NCI-H345 treated with DMSO at 0.1 percent for 48 hours (cell line): ENCODE data around the gene NOS1.
"Not testable (repeated sequence)": the region's sequence is repeated elsewhere in the genome, so short reads cannot be mapped to it uniquely, and the experiment has no call there.

Experiments used
- DNase-seq: peaks from one replicate; lab custom pipeline; 2025; ENCODE audit not compliant: unreplicated experiment; lab: John Stamatoyannopoulos, UW

NOS1 gene

DNA sequence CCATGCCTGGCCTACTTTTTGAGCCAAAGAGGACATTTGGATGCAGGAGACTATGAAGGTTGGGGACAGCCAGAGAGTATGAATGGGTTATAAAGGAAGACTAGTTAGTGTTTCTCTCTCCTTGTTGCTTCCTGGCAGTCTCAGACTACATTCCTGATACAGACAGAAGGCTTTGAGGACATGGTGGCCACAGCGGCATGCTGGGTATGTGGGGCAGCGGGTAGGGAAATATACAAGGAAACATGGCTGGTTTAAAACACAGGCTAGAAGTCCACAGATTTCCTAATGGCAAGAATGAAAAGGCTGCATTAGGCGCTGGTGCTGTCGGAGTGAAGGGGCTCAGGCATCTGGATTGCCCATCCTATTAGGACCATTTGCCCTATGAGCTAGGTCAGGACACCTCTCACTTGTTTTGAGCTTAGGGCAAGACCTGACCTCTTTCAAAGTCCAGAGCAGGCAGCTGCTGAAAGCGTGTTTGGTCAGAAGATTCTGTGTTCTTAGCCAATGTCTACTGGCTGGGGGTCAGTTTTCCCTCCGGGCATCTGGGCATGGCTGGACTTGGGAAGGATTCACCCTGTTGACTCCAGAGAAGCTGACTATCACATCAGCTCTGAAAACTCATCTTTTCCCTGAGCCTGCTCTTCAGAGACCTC lies 151.0 kb downstream of the NOS1 start:
- no peak for DNase-seq

DNA sequence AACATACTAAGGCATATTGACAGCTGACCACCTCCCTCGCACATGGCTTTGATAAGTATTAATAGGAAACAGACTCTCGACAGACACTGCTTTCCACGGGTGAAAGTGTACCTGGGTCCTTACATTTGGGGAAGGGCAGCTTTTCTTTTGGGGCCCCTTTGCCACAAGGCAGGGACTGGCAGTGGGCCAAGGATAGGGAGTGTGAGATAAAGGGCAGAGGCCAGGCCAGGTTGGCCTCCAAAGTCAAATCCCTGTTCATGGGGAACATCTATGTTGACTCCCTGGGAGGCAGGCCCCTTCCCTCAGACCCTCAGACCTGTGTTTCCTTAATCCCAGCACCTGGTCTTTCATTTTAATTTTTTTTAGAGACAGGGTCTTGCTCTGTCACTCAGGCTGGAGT lies 151.8 kb downstream of the NOS1 start:
- DNase-seq, result no peak

DNA sequence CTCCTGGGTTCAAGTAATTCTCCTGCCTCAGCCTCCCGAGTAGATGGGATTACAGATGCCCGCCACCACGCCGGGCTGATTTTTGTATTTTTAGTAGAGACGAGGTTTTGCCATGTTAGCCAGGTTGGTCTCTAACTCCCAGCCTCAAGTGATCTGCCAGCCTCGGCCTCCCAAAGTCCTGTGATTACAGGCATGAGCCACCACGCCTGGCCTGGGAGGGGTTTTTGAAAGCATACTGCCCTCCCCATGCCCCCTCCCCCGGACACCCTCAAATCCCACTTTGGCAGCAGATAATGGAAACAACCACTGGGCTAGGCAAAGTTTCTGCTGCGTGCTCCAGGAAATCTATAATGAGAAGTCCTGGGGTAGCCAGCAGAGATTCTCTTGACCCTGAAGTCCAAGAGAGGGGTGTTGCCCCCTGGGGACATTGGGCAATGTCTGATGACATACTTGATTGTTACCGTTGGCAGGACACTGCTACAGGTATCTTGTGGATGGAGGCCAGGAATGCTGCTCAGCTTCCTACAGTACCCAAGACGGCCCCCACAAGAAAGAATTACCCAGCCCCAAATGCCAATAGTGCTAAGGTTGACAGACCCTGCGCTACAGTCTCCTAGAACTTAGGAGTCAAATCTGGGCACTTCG lies 152.5 kb downstream of the NOS1 start:
- no peak for DNase-seq

DNA sequence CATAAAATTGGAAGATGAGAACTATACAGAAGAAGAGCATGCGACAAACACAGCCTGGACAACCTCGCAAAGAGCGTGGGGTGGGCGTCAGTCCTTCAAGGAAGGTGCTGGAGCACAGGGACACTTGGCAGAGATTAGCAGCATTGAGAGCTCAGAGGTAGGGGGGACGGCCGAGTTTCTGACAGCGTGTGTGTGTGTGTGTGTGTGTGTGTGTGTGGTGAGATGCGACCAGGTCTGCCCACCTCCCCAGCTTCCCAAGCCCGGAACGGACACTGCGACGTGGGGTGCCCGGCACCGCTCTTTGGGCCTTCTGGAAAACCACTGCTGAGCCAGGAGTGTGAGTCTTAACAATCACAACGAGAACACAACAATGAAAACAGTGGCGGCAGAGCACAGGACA lies 153.2 kb downstream of the NOS1 start:
- no peak for DNase-seq

DNA sequence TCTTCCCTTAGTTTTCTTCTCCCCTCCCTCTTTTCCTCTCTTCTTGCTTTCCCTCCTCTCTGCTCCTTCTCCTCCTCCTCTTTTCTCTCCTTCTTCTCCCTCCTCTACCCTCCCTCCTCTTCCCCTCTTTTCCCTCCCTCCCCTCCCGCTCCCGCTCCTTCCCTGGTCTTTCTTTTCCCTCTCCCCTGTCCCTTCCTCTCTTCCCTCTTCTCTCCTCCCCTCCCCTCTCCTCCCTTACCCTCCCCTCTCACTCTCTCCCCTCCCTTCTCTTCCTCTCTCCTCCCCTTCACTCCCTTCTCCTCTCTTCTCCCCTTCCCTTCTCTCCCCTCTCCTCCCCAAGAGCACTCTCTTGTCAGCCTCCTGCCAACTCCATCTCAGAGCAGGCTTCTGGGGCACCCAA lies 153.8 kb downstream of the NOS1 start:
- DNase-seq, result no peak

DNA sequence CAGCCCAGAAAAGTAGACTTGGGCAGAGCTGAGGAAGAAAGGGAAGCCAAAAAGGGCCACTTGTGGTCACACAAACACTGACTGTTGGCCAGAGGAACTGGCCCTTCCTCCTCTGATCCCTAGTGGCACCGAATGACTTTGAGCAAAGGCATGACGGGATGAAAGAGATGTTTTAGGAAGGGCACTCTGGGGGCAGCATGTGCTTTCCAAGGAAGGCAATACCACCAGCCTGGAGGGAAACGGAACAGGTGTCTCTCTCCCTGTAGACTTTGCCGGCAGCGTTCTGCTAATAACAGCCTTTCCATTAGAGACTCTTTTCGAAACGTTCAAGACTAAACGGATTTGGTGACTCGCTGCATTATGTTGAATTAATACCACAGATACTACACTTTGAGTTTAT lies 158.9 kb downstream of the NOS1 start:
- no peak for DNase-seq

DNA sequence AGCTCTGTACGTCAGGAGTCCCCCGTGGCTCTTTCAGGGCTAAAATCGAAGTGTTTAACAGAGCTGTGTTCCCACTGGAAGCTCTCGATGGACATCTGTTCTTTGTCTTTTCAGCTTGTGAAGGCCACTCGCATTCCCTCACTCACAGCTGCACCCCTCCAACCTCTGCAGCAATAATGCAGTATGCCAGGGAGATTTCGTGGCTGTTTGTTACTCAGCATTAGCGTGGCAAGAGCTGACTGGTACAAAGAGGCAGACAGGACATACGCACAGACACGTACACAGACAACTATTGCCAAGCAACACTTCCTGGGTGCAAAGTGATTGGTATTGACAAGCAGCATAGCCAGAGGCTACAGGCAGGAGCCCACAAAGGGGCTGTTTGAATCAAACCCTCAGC lies 159.4 kb downstream of the NOS1 start:
- no peak for DNase-seq

DNA sequence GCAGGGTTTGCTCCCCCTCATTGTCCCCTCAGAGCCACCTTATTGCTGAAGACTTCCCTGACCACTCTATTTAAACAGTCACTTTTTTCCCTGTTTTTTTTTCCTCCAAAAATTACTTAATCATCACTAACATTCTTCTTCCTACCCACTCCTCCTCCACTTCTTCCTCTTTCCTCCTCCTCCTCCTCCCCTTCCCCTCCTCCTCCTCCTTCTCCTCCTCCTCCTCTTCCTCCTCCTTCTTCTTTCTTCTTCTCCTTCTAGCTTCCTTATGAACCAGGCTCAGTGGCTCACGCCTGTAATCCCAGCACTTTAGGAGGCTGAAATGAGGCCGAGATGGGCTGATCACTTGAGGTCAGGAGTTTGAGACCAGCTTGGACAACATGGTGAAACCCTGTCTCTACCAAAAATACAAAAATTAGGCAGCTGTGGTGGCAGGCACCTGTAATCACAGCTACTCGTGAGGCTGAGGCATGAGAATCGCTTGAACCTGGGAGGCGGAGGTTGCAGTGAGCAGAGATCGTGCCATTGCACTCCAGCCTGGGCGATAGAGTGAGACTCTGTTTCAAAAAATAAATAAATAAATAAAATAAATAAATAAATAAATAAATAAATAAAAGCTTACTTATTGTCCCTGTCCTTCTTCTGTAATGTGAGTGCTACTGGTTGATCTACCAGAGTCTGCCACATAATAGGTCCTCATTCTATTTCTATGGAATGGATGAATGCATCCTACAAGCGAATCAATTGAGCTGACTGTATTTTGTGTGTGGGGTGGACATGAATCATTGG lies 161.3 kb downstream of the NOS1 start:
- DNase-seq, result not testable (repeated sequence)

DNA sequence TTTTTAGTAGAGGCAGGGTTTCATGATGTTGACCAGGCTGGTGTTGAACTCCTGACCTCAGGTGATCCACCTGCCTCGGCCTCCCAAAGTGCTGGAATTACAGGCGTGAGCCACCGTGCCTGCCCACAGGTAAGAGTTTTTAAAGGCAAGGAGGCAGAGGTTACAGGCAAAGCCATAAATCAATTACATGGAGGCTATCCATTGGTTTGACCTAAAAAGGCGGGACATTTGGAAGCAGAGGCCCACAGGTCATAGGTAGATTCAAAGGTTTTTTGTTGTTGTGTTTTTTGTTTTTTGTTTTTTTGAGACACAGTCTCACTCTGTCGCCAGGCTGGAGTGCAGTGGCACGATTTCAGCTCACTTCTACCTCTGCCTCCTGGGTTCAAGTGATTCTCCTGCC lies 165.1 kb downstream of the NOS1 start:
- not testable (repeated sequence) for DNase-seq

DNA sequence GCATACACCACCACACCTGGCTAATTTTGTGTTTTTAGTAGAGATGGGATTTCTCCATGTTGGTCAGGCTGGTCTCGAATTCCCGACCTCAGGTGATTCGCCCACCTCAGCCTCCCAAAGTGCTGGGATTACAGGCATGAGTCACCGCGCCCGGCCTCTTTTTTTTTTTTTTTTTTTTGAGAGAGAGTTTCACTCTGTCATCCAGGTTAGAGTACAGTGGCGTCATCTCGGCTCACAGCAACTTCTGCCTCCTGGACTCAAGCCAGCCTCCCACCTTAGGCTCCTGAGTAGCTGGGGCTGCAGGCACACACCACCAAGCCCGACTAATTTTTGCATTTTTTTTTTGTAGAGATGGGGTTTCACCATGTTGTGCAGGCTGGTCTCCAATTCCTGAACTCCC lies 166.4 kb downstream of the NOS1 start:
- DNase-seq, result not testable (repeated sequence)

DNA sequence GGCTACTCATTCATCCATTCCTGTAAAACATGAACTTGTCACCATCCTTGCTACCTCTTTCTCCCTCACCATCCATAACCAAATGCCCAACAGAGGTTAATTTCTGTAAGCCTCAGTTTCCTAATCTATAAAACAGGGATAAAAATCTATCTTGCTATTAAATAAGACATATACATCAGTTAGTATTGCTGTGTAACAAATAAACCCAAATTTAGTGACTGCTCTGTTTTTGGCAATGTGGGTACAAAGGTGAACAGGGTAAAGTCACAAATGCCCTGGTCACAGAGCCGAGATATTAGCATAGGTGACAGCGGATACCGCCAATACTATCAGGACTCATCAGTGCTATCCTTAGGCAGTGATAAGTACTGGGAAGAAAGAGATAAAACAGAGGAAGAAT lies 167.5 kb downstream of the NOS1 start:
- DNase-seq, result no peak

DNA sequence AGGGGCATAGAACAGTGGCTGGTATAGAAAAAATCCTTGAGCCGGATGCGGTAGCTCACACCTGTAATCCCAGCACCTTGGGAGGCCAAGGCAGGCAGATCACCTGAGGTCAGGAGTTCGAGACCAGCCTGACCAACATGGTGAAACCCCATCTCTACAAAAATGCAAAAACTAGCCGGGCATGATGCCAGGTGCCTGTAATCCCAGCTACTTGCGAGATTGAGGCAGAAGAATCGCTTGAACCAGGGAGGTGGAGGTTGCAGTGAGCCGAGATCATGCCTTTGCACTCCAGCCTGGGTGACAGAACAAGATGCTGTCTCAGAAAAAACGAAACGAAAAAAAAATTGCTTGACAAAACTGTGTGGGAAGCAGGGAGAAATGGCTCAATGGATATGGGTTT lies 168.8 kb downstream of the NOS1 start:
- not testable (repeated sequence) for DNase-seq

DNA sequence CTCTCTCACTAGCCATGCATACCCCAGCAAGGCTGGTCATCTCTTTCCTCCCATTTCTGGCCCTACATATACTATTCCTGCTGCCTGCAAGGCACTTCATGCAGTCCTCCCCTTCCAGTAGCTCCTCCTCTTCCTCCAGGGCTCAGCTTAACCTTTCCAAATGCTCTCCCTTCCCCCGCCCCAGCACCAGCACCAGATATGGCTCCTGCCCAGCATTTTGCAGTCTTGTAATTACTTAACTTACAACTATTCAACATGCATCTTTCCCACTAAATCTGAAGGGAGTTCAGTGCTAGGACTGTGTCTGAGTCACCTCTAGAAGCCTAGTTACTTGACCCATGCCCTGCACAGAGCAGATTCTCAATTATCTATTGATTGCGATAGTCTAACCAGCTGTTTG lies 169.4 kb downstream of the NOS1 start:
- DNase-seq, result no peak

DNA sequence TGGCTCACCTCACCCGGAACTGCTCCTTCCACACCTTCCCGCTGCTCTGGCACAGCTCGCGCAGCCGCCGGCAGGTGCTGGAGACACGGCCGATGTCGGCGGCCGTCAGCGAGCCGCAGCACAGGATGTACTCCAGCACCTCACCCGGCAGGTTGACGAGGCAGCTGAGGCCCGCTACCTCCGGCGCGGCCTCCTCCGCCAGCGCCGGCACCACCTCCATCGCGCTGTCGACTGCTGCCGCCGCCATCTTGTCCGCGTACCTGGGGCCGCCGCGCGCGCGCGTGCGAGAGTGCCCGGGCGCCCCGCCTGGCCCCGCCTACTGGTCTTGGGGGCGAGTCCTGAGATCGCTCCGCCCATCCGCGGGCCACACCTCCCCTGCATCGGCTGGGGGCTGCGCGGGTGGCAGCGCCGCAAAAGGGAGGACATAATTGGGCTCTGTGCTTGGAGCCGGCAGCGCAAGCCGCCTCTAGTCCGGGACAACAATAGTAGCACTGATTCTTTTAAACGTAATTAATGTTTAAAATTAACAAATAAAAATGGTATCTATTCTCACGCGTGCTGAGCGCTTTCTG lies 171.1 kb downstream of the NOS1 start, which contains the start of gene FBXO21:
FBXO21 (minus strand) TSS at position 261 of the 572 bp plus-strand sequence; CDS start at position 247, 14 bp downstream.
- peak; percentile 86 for DNase-seq

DNA sequence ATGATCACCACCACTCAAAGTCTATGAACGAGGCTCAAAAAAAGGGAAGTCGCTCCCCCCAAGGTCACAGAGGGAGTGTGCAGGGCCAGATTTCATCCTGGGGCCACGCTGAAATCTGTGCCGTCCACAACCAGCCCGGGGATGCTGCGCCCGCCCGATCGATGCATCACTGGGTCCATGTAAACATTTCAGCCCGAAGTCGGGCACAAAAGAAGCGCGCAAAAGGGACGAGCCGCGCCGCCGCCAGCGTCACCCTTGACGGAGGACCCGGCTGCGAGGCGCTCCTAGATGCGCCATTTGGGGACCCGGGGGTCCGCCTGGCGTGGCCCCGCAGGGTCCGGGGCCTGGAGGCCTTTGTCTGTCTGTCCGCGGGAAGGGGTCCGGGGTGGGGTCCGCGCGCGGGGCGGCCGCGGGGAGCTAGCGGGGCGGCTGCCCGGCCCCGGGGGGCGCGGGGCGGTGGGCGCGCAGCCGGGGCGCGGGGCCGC lies 171.7 kb downstream of the NOS1 start:
- DNase-seq, result peak; percentile 6

DNA sequence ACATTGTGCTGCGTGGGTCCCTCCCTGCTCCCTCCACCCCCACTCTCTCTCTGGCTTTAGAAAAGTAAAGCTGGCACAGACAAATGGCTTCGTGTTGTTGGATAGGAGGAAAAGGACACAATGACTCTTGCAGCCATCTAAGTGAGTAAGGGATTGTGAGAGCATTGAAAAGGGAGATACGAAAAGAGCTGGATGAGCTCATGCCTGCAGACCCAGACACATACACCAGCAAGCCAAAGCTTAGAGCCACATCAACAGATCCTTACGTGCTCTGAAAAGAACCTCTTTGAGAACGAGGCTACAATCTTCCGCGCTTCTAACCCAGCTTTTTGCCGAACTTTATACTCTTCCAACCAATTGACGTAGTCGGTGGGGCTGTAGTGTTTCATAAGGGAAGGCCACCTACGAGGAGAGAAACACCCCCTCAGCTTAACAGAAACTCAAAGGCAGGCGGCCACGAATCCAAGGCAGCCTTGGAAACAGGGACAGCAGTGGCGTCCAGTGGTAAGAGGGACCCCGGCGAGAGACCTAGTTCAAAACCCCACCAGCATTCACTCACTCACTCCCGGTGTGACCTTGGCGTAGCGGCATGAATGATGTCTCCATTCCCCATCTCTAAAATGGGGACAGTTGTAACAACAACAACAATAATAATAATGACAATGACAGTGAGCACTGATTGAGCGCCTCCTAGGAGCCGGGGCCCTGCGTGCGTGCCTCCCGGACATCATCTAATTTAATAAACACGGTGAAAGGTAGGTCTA lies 172.3 kb downstream of the NOS1 start:
- DNase-seq, result no peak

DNA sequence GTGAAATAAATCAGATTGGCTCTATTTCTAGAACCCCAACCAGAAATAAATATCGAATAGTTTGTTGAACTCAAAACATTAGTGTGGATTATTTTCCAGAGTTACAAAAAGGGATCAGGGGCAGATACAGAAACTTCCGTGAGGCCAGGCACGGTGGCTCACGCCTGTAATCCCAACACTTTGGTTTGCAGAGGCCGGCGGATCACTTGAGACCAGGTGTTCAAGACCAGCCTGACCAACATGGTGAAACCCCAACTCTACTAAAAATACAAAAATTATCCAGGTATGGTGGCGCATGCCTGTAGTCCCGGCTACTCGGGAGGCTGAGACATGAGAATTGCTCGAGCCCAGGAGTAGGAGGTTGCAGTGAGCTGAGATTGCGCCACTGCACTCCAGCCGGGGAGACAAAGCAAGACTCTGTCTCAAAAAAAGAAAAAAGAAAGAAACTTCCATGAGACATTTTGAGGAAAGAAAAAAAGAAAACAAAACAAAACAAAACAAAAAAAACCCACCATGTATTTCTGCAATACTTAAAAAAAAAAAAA lies 173.2 kb downstream of the NOS1 start:
- DNase-seq, result no peak

DNA sequence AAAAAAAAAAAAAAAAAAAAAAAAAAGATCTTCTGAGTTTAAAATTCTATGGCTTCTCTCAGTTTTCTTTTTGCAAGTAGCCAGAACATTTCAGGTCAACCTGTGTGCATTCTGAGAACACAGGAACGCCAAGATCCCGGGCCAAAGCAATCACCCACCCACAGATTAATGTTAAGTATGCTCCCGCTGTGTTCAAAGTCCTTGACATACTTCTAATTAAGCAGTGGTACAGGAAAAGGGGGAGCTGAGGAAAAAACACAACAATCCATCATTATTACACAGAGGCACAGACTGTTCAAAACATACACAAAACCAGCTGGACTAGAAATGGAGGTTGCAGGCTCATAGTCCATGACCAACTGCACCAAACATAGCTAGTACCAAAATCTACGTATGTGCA lies 174.0 kb downstream of the NOS1 start:
- DNase-seq, result no peak

DNA sequence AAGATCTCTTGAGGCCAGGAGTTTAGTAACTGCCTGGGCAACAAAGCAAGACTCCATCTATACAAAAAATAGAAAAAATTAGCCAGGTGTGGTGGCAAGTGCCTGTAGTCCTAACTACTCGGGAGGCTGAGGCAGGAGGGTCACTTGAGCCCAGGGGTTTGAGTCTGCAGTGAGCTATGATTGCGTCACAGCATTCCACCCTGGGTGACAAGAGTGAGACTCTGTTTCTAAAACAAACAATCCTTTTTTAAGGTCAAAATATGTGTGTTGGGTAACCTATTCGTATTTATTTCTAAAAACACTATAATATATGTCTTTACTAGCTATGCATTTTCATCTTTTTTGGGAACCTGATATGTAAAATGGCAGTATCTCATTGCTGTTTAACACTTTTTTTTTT lies 178.6 kb downstream of the NOS1 start:
- DNase-seq, result no peak

DNA sequence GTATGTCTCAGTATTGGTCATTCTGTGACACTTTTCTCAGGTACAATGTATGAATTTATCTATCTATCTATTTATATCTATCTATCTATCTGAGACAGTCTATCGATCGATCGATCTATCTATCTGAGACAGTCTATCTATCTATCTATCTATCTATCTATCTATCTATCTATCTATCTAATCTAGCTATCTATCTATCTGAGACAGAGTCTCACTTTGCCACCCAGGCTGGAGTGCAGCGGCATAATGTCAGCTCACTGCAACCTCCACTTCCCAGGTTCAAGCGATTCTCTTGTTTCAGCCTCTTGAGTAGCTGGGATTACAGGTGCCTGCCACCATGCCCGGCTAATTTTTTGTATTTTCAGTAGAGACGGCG lies 180.0 kb downstream of the NOS1 start:
- not testable (repeated sequence) for DNase-seq
